ENCODE measurements around the gene CGB8. TPM values are rescaled to one million over a fixed set of nuclear protein-coding genes. Genes with fewer than 3 reads are reported as not detected.

Gene CGB8
- total RNA-seq, 1 donor from 2014 or later = 9.4 TPM

DNA sequence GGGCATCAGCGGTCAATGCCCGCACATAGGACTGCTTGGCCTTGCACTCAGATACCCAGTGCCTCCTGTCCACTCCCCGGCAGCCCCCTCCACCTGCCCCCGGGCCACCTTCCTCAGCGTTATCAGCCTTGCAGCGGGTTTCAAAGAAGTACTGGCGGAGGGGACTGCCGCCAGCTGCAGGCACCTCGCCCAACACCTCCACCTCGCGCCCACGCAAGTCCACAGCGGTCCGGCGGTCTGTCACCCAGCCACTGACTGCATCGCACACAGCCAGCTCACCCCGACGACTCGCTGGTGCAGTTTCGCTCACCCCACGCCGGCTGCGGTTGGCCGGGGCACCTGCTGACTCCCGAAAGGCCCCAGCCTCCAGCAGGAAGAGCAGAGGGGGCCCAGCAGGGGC lies 12.5 kb upstream of the CGB8 start:
- FAIRE-seq (no peak), DNase-seq (ENCODE audit: low read depth) (no peak)
- TF ChIP-seq EZH2 (IDR thresholded peaks at IDR 0.05; ENCODE audit: insufficient read depth, low read length) = no peak
- TF ChIP-seq CTCF (IDR thresholded peaks at IDR 0.05; ENCODE audit: insufficient read depth, low read depth, low read length) = no peak
- peaks cover 10% of the 10 kb centered on the region for H3K27me3 Mint-ChIP-seq (ENCODE audit: low read depth, unreplicated experiment)
- H3K9me3 ChIP-seq (ENCODE audit: insufficient read depth, low read depth, low read length) = no peaks in the 10 kb centered on the region
- no peaks in the 10 kb centered on the region for H3K9me3 Mint-ChIP-seq (ENCODE audit: unreplicated experiment)
- no peak overlapping the region for H2AFZ ChIP-seq (ENCODE audit: low read depth, low read length)
- H3K4me1 Mint-ChIP-seq (ENCODE audit: low read depth, unreplicated experiment) = peaks cover 21% of the 10 kb centered on the region
- peaks cover 59% of the 10 kb centered on the region for H4K20me1 ChIP-seq (ENCODE audit: insufficient read depth, low read length)
- H3K4me3 Mint-ChIP-seq (ENCODE audit: unreplicated experiment) = no peak overlapping the region
- no peak overlapping the region for H3K27ac ChIP-seq (ENCODE audit: low read depth, low read length)
- H3K27me3 ChIP-seq (ENCODE audit: insufficient read depth, low read length) = no peaks in the 10 kb centered on the region
- no peak overlapping the region for H3K27ac Mint-ChIP-seq (ENCODE audit: unreplicated experiment)
- H3K9ac ChIP-seq (ENCODE audit: low read length) = no peak overlapping the region
- H3K79me2 ChIP-seq (ENCODE audit: insufficient read depth, low read length) = peaks cover 53% of the 10 kb centered on the region
- peaks cover 30% of the 10 kb centered on the region for H3K4me1 ChIP-seq (ENCODE audit: insufficient read depth, low read length)
- no peak overlapping the region for H3K4me3 ChIP-seq (ENCODE audit: insufficient read depth, low read depth, low read length)
- H3K36me3 Mint-ChIP-seq (ENCODE audit: low read depth, unreplicated experiment) = peaks cover 7% of the 10 kb centered on the region
- no peaks in the 10 kb centered on the region for H3K36me3 ChIP-seq (ENCODE audit: insufficient read depth, low read length)
- H3K4me2 ChIP-seq (ENCODE audit: low read length) = no peak overlapping the region

DNA sequence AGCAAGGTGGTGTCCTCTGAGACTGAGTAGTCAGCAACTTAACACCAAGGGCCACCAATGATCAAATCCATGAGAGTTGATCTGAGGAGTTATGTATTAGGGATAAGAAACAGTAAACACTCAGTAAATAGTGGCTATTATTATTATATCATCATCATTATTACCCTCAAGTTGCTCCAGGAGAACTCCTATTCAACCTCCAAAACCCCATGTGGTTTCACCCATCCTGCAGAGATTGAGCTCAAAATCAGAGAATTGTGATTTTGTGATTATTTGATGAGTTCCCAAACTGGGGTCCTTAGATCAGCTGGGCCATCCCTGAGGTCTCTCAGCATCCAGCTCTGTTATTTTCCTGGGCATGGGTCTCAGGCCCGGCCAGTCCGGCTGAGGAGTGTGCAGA lies 12.1 kb upstream of the CGB8 start:
- H2AFZ ChIP-seq (ENCODE audit: low read depth, low read length) = no peak overlapping the region

More for the DNA sequence above, 12.1 kb upstream of the CGB8 start:
- Mint-ChIP-seq H3K4me3 (ENCODE audit: unreplicated experiment) (peak overlapping the region; percentile 70), H3K27ac (ENCODE audit: unreplicated experiment) (no peak overlapping the region), H3K27me3 (ENCODE audit: low read depth, unreplicated experiment) (peaks cover 10% of the 10 kb centered on the region), H3K4me1 (ENCODE audit: low read depth, unreplicated experiment) (peaks cover 20% of the 10 kb centered on the region), H3K36me3 (ENCODE audit: low read depth, unreplicated experiment) (peaks cover 7% of the 10 kb centered on the region), H3K9me3 (ENCODE audit: unreplicated experiment) (no peaks in the 10 kb centered on the region)
- Histone ChIP-seq H4K20me1 (ENCODE audit: insufficient read depth, low read length) (peaks cover 55% of the 10 kb centered on the region), H3K4me2 (ENCODE audit: low read length) (no peak overlapping the region), H3K79me2 (ENCODE audit: insufficient read depth, low read length) (peaks cover 57% of the 10 kb centered on the region), H3K27ac (ENCODE audit: low read depth, low read length) (no peak overlapping the region), H3K27me3 (ENCODE audit: insufficient read depth, low read length) (no peaks in the 10 kb centered on the region), H3K9me3 (ENCODE audit: insufficient read depth, low read depth, low read length) (no peaks in the 10 kb centered on the region), H3K4me3 (ENCODE audit: insufficient read depth, low read depth, low read length) (no peak overlapping the region), H3K9ac (ENCODE audit: low read length) (no peak overlapping the region), H3K4me1 (ENCODE audit: insufficient read depth, low read length) (peaks cover 30% of the 10 kb centered on the region), H3K36me3 (ENCODE audit: insufficient read depth, low read length) (no peaks in the 10 kb centered on the region)
- FAIRE-seq = no peak
- DNase-seq (ENCODE audit: low read depth) = no peak
- TF ChIP-seq CTCF (IDR thresholded peaks at IDR 0.05; ENCODE audit: insufficient read depth, low read depth, low read length) (no peak), EZH2 (IDR thresholded peaks at IDR 0.05; ENCODE audit: insufficient read depth, low read length) (no peak)
